ENCODE results near the gene RADIL. TPM values are rescaled to one million over a fixed set of nuclear protein-coding genes. Genes with fewer than 3 reads are reported as not detected.

RADIL gene
- total RNA-seq, 1 experiment from 2014 or later = 5.6 TPM

GRCh38 chr7:4837803-4838625 lies 45.5 kb downstream of the RADIL start:
- Histone ChIP-seq H2AFZ (ENCODE audit: low read length) (no peak overlapping the region), H3K9ac (ENCODE audit: low read length) (no peak overlapping the region), H3K4me2 (ENCODE audit: low read length) (no peak overlapping the region), H3K9me2 (replicated peaks; ENCODE audit: low read length) (no peaks in the 10 kb centered on the region), H3K4me3 (ENCODE audit: low read length) (no peak overlapping the region), H3K27ac (ENCODE audit: low read length) (no peak overlapping the region), H3K79me2 (ENCODE audit: low read length) (no peaks in the 10 kb centered on the region), H3K9me3 (ENCODE audit: low read length) (no peaks in the 10 kb centered on the region), H4K20me1 (ENCODE audit: low read length) (no peaks in the 10 kb centered on the region), H3K27me3 (ENCODE audit: low read length) (no peaks in the 10 kb centered on the region), H3K36me3 (ENCODE audit: low read depth, low read length) (no peaks in the 10 kb centered on the region), H3K4me1 (ENCODE audit: insufficient read depth, low read length) (no peaks in the 10 kb centered on the region), H3F3A (ENCODE audit: low read length, unreplicated experiment) (no peaks in the 10 kb centered on the region)
- ATAC-seq (no peak), DNase-seq (no peak)
- ChIA-PET POLR2A (ENCODE audit: unreplicated experiment) (no interaction called here), CTCF (no interaction called here)
- intact Hi-C loops (cut with micrococcal nuclease) = no loop called here
- no TSS peak for BruUV-seq (replicated peaks)
- TF ChIP-seq EZH2phosphoT487 (IDR thresholded peaks at IDR 0.05; ENCODE audit: borderline replicate concordance, low read length) (no peak), EZH2 (IDR thresholded peaks at IDR 0.05; ENCODE audit: low read length, unreplicated experiment) (no peak)
- TF ChIP-seq, protein P1, sequence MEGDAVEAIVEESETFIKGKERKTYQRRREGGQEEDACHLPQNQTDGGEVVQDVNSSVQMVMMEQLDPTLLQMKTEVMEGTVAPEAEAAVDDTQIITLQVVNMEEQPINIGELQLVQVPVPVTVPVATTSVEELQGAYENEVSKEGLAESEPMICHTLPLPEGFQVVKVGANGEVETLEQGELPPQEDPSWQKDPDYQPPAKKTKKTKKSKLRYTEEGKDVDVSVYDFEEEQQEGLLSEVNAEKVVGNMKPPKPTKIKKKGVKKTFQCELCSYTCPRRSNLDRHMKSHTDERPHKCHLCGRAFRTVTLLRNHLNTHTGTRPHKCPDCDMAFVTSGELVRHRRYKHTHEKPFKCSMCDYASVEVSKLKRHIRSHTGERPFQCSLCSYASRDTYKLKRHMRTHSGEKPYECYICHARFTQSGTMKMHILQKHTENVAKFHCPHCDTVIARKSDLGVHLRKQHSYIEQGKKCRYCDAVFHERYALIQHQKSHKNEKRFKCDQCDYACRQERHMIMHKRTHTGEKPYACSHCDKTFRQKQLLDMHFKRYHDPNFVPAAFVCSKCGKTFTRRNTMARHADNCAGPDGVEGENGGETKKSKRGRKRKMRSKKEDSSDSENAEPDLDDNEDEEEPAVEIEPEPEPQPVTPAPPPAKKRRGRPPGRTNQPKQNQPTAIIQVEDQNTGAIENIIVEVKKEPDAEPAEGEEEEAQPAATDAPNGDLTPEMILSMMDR (conservative IDR thresholded peaks at IDR 0.05; ENCODE audit: low read depth, low read length) = no peak

GRCh38 chr7:4837041-4837802 lies 46.3 kb downstream of the RADIL start:
- Histone ChIP-seq H3K4me1 (ENCODE audit: insufficient read depth, low read length) (no peaks in the 10 kb centered on the region), H4K20me1 (ENCODE audit: low read length) (no peaks in the 10 kb centered on the region), H3K27ac (ENCODE audit: low read length) (no peak overlapping the region), H2AFZ (ENCODE audit: low read length) (no peak overlapping the region), H3K36me3 (ENCODE audit: low read depth, low read length) (no peaks in the 10 kb centered on the region), H3K4me2 (ENCODE audit: low read length) (no peak overlapping the region), H3K4me3 (ENCODE audit: low read length) (no peak overlapping the region), H3K9me2 (replicated peaks; ENCODE audit: low read length) (no peaks in the 10 kb centered on the region), H3K9ac (ENCODE audit: low read length) (no peak overlapping the region), H3K79me2 (ENCODE audit: low read length) (no peaks in the 10 kb centered on the region), H3K9me3 (ENCODE audit: low read length) (no peaks in the 10 kb centered on the region), H3K27me3 (ENCODE audit: low read length) (no peaks in the 10 kb centered on the region), H3F3A (ENCODE audit: low read length, unreplicated experiment) (no peaks in the 10 kb centered on the region)
- CTCF ChIA-PET = no interaction called here
- ATAC-seq = no peak
- no TSS peak for BruUV-seq (replicated peaks)
- DNase-seq = no peak
- TF ChIP-seq EZH2 (IDR thresholded peaks at IDR 0.05; ENCODE audit: low read length, unreplicated experiment) (no peak), EZH2phosphoT487 (IDR thresholded peaks at IDR 0.05; ENCODE audit: borderline replicate concordance, low read length) (no peak)
- TF ChIP-seq, protein P1 (conservative IDR thresholded peaks at IDR 0.05; ENCODE audit: low read depth, low read length) = no peak
- intact Hi-C loops (cut with micrococcal nuclease) = no loop called here
- POLR2A ChIA-PET (ENCODE audit: unreplicated experiment) = no interaction called here

Data from PC-3 (cell line).